ENCODE results near the gene CCDC51. TPM values are rescaled to one million over a fixed set of nuclear protein-coding genes. Genes with fewer than 3 reads are reported as not detected.

Gene CCDC51
- total and polyA plus RNA-seq, 2 of the 13 experiments (the other 11 are each of a cell fraction or from before 2014, with no cell fraction given), result 18.1 to 29.4 TPM

GRCh38 chr3:48465531-48466378 is 25.8 kb upstream of the CCDC51 start (continued):
- TF ChIP-seq ZNF326 (CRISPR knock-in tag; IDR thresholded peaks at IDR 0.05; ENCODE audit: borderline replicate concordance) (no peak), MXI1 (IDR thresholded peaks at IDR 0.05; ENCODE audit: borderline replicate concordance, low read depth, low read length) (peak; percentile 88; the same call in 2 of the 3 replicates), RARA (CRISPR knock-in tag; IDR thresholded peaks at IDR 0.05) (no peak), KDM4B (CRISPR knock-in tag; IDR thresholded peaks at IDR 0.05) (no peak), SNRNP70 (IDR thresholded peaks at IDR 0.05; ENCODE audit: low read depth, low read length) (no peak), ZNF674 (CRISPR knock-in tag; IDR thresholded peaks at IDR 0.05; ENCODE audit: low read depth) (no peak), MIER2 (CRISPR knock-in tag; IDR thresholded peaks at IDR 0.05) (peak; percentile 59), ZNF318 (CRISPR knock-in tag; IDR thresholded peaks at IDR 0.05) (no peak), KLF9 (CRISPR knock-in tag; IDR thresholded peaks at IDR 0.05; ENCODE audit: low read depth) (no peak), NFKB2 (CRISPR knock-in tag; IDR thresholded peaks at IDR 0.05; ENCODE audit: borderline replicate concordance) (no peak), IKZF1 (IDR thresholded peaks at IDR 0.05) (no peak), FOXO1 (CRISPR knock-in tag; IDR thresholded peaks at IDR 0.05) (peak; percentile 62; the same call in 1 of the 2 replicates), ZNF431 (CRISPR knock-in tag; IDR thresholded peaks at IDR 0.05; ENCODE audit: borderline replicate concordance, low read depth) (no peak), ZNF747 (CRISPR knock-in tag; IDR thresholded peaks at IDR 0.05; ENCODE audit: borderline replicate concordance) (no peak), FOXO4 (CRISPR knock-in tag; conservative IDR thresholded peaks at IDR 0.05) (no peak), MEIS1 (CRISPR knock-in tag; IDR thresholded peaks at IDR 0.05; ENCODE audit: borderline replicate concordance) (0 out of 2 replicates have a peak, but pooled peaks have one; percentile 33), ZNF530 (CRISPR knock-in tag; IDR thresholded peaks at IDR 0.05; ENCODE audit: low read depth) (no peak)
- TF ChIP-seq, protein P1, sequence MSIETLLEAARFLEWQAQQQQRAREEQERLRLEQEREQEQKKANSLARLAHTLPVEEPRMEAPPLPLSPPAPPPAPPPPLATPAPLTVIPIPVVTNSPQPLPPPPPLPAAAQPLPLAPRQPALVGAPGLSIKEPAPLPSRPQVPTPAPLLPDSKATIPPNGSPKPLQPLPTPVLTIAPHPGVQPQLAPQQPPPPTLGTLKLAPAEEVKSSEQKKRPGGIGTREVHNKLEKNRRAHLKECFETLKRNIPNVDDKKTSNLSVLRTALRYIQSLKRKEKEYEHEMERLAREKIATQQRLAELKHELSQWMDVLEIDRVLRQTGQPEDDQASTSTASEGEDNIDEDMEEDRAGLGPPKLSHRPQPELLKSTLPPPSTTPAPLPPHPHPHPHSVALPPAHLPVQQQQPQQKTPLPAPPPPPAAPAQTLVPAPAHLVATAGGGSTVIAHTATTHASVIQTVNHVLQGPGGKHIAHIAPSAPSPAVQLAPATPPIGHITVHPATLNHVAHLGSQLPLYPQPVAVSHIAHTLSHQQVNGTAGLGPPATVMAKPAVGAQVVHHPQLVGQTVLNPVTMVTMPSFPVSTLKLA (IDR thresholded peaks at IDR 0.05), result no peak; the same call in 1 of the 2 replicates

Data from HepG2 (cell line).